ENCODE measurements around the gene RDH16. TPM values are rescaled to one million over a fixed set of nuclear protein-coding genes. Genes with fewer than 3 reads are reported as not detected.

Gene RDH16
- total and polyA plus RNA-seq, 3 experiments from 2014 or later: 0.13 to 0.31 (median 0.20) TPM

GRCh38 chr12:56994231-56994746 is 36.9 kb upstream of the RDH16 start:
- Mint-ChIP-seq H3K9me3 (no peaks in the 10 kb centered on the region), H3K4me1 (peaks cover 9 to 12% (median 12%) of the 10 kb centered on the region in 3 donors), H3K27ac (peak overlapping the region in 1 of 8 donors; percentile 61), H3K36me3 (peaks cover 0 to 37% (median 15%) of the 10 kb centered on the region in 3 donors), H3K27me3 (peaks cover 0 to 2% of the 10 kb centered on the region in 2 donors), H3K4me3 (no peak overlapping the region)
- POLR2A ChIA-PET: no interaction called here
- H3K9me3 ChIP-seq (ENCODE audit: low read length): no peaks in the 10 kb centered on the region
- no peak overlapping the region for H3K4me3 ChIP-seq (ENCODE audit: low read length)
- CTCF ChIA-PET: interaction anchor here (0.8 to 1.8 kb wide), 3 partner anchors 10 to 236 kb away, joined by 3 to 4 read pairs (median 4); no protein-coding TSS in a partner anchor
- H3K27ac ChIP-seq (ENCODE audit: low read depth, low read length): no peak overlapping the region
- no peaks in the 10 kb centered on the region for H3K27me3 ChIP-seq (ENCODE audit: insufficient read depth, low read length, poor library complexity, severe bottlenecking)
- peaks cover 4% of the 10 kb centered on the region for H3K4me1 ChIP-seq (ENCODE audit: insufficient read depth, low read length)
- H3K36me3 ChIP-seq (ENCODE audit: insufficient read depth, low read length): no peaks in the 10 kb centered on the region
- DNase-seq: no peak

DNA sequence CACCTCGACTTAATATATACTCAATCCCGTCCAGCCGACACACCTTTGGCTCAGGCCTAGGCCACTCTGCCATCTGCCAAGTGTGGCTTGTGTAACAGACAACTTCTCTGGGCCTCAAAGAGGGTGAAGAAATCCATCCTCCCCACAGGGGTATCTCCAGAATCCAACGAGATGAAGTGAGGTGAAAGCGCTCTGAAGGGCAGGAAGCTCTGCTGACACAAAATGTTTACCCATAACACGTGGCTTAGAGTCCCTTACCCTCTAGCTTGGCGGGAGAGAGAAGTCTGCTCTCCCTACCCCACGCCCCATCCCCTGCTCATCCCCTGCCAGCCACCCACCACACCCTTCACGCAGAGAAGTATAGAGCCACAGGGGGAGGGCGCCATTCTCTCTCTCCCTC is 35.9 kb upstream of the RDH16 start:
- H3K4me1 ChIP-seq (ENCODE audit: insufficient read depth, low read length): no peaks in the 10 kb centered on the region
- H3K27ac ChIP-seq (ENCODE audit: low read depth, low read length): no peak overlapping the region
- POLR2A ChIA-PET: no interaction called here
- no peaks in the 10 kb centered on the region for H3K36me3 ChIP-seq (ENCODE audit: insufficient read depth, low read length)
- H3K27ac Mint-ChIP-seq: no peak overlapping the region
- H3K36me3 Mint-ChIP-seq: peaks cover 0 to 29% (median 14%) of the 10 kb centered on the region in 3 donors
- H3K4me3 ChIP-seq (ENCODE audit: low read length): no peak overlapping the region
- CTCF ChIA-PET: interaction anchor here (1.4 kb wide), 1 partner anchor 12 kb away, joined by 4 read pairs; no protein-coding TSS in a partner anchor
- H3K27me3 Mint-ChIP-seq: peaks cover 0 to 2% of the 10 kb centered on the region in 2 donors
- peaks cover 2 to 3% (median 3%) of the 10 kb centered on the region in 3 donors for H3K4me1 Mint-ChIP-seq
- H3K9me3 ChIP-seq (ENCODE audit: low read length): no peaks in the 10 kb centered on the region
- no peak for DNase-seq
- no peaks in the 10 kb centered on the region for H3K27me3 ChIP-seq (ENCODE audit: insufficient read depth, low read length, poor library complexity, severe bottlenecking)
- H3K9me3 Mint-ChIP-seq: no peaks in the 10 kb centered on the region
- H3K4me3 Mint-ChIP-seq: no peak overlapping the region

GRCh38 chr12:56991319-56992246 is 34.2 kb upstream of the RDH16 start:
- no peak for DNase-seq
- Mint-ChIP-seq H3K4me1 (peaks cover 5 to 8% (median 6%) of the 10 kb centered on the region in 3 donors), H3K36me3 (peaks cover 0 to 13% (median 6%) of the 10 kb centered on the region in 3 donors), H3K27me3 (peaks cover 0 to 2% of the 10 kb centered on the region in 2 donors), H3K9me3 (no peaks in the 10 kb centered on the region), H3K4me3 (no peak overlapping the region), H3K27ac (peak overlapping the region in 3 of 8 donors; percentile 49 to 78 (median 61))
- CTCF ChIA-PET: interaction anchor here (0.9 to 1.8 kb wide), 4 partner anchors 10 to 233 kb away, joined by 3 to 4 read pairs (median 3); no protein-coding TSS in a partner anchor
- H3K27ac ChIP-seq (ENCODE audit: low read depth, low read length): peak overlapping the region; percentile 14
- H3K9me3 ChIP-seq (ENCODE audit: low read length): no peaks in the 10 kb centered on the region
- H3K4me1 ChIP-seq (ENCODE audit: insufficient read depth, low read length): peaks cover 9% of the 10 kb centered on the region
- H3K27me3 ChIP-seq (ENCODE audit: insufficient read depth, low read length, poor library complexity, severe bottlenecking): no peaks in the 10 kb centered on the region
- no peak overlapping the region for H3K4me3 ChIP-seq (ENCODE audit: low read length)
- POLR2A ChIA-PET: no interaction called here
- H3K36me3 ChIP-seq (ENCODE audit: insufficient read depth, low read length): no peaks in the 10 kb centered on the region

GRCh38 chr12:56990648-56991318 is 33.4 kb upstream of the RDH16 start:
- CTCF ChIA-PET: interaction anchor here (0.9 to 1.8 kb wide), 3 partner anchors 15 to 233 kb away, joined by 3 to 4 read pairs (median 3); no protein-coding TSS in a partner anchor
- Histone ChIP-seq H3K4me1 (ENCODE audit: insufficient read depth, low read length) (peaks cover 9% of the 10 kb centered on the region), H3K36me3 (ENCODE audit: insufficient read depth, low read length) (no peaks in the 10 kb centered on the region), H3K9me3 (ENCODE audit: low read length) (no peaks in the 10 kb centered on the region), H3K4me3 (ENCODE audit: low read length) (no peak overlapping the region), H3K27me3 (ENCODE audit: insufficient read depth, low read length, poor library complexity, severe bottlenecking) (no peaks in the 10 kb centered on the region), H3K27ac (ENCODE audit: low read depth, low read length) (peak overlapping the region; percentile 14)
- H3K27ac Mint-ChIP-seq: peak overlapping the region in 1 of 8 donors; percentile 78
- peaks cover 5 to 8% (median 6%) of the 10 kb centered on the region in 3 donors for H3K4me1 Mint-ChIP-seq
- H3K4me3 Mint-ChIP-seq: no peak overlapping the region
- no peaks in the 10 kb centered on the region for H3K9me3 Mint-ChIP-seq
- POLR2A ChIA-PET: no interaction called here
- H3K36me3 Mint-ChIP-seq: peaks cover 0 to 6% (median under 1%) of the 10 kb centered on the region in 3 donors
- peaks cover 0 to 3% of the 10 kb centered on the region in 2 donors for H3K27me3 Mint-ChIP-seq
- no peak for DNase-seq

DNA sequence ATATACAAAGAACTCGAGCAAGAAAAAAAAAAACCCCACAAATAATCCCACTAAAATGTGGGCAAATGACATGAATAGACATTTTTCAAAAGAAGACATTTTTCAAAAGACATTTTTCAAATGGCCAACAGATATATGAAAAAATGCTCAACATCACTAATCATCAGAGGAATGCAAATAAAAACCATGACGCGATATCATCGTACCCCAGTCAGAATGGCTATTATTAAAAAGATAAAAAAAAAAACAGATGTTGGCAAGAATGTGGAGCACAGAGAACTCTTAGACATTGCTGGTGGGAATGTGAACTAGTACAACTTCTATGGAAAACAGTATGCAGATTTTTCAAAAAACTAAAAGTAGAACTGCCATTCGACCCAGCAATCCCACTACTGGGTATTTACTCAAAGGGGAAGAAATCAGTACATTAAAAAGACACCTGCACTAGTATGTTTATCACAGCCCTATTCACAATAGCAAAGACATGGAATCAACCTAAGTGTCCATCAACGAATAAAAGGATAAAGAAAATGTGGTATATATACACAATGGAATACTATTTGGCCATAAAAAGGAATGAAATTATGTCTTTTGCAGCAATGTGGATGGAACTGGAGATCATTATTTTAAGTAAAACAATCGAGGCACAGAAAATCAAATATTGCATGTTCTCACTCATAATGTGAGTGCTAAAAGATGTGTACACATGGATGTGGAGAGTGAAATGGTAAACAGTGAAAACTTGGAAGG is 32.6 kb upstream of the RDH16 start:
- peaks cover 9% of the 10 kb centered on the region for H3K4me1 ChIP-seq (ENCODE audit: insufficient read depth, low read length)
- Mint-ChIP-seq H3K27ac (no peak overlapping the region), H3K9me3 (no peaks in the 10 kb centered on the region), H3K36me3 (peaks cover 0 to 2% (median 0%) of the 10 kb centered on the region in 3 donors), H3K27me3 (peaks cover 0 to 3% of the 10 kb centered on the region in 2 donors), H3K4me3 (no peak overlapping the region), H3K4me1 (peaks cover 5 to 8% (median 6%) of the 10 kb centered on the region in 3 donors)
- no peaks in the 10 kb centered on the region for H3K27me3 ChIP-seq (ENCODE audit: insufficient read depth, low read length, poor library complexity, severe bottlenecking)
- no peak overlapping the region for H3K4me3 ChIP-seq (ENCODE audit: low read length)
- no peaks in the 10 kb centered on the region for H3K9me3 ChIP-seq (ENCODE audit: low read length)
- H3K36me3 ChIP-seq (ENCODE audit: insufficient read depth, low read length): no peaks in the 10 kb centered on the region
- no peak overlapping the region for H3K27ac ChIP-seq (ENCODE audit: low read depth, low read length)
- CTCF ChIA-PET: interaction anchor here (1.8 to 3.8 kb wide), 2 partner anchors 13 to 15 kb away, joined by 4 to 23 read pairs; no protein-coding TSS in a partner anchor
- DNase-seq: no peak
- POLR2A ChIA-PET: no interaction called here

- Histone ChIP-seq H3K27ac (ENCODE audit: low read depth, low read length) (no peak overlapping the region), H3K4me1 (ENCODE audit: insufficient read depth, low read length) (peaks cover 9% of the 10 kb centered on the region), H3K36me3 (ENCODE audit: insufficient read depth, low read length) (no peaks in the 10 kb centered on the region), H3K27me3 (ENCODE audit: insufficient read depth, low read length, poor library complexity, severe bottlenecking) (no peaks in the 10 kb centered on the region), H3K4me3 (ENCODE audit: low read length) (no peak overlapping the region), H3K9me3 (ENCODE audit: low read length) (no peaks in the 10 kb centered on the region)
- H3K4me3 Mint-ChIP-seq: no peak overlapping the region
- DNase-seq: no peak
- peaks cover 0 to 2% (median 0%) of the 10 kb centered on the region in 3 donors for H3K36me3 Mint-ChIP-seq
- ChIA-PET CTCF (interaction anchor here (0.7 to 3.8 kb wide), 14 partner anchors 9 to 484 kb away, joined by 3 to 23 read pairs (median 4); no protein-coding TSS in a partner anchor), POLR2A (interaction anchor here (0.6 kb wide), 1 partner anchor 11 kb away, joined by 3 read pairs; no protein-coding TSS in a partner anchor)
- peaks cover 0 to 3% of the 10 kb centered on the region in 2 donors for H3K27me3 Mint-ChIP-seq
- H3K9me3 Mint-ChIP-seq: no peaks in the 10 kb centered on the region
- H3K4me1 Mint-ChIP-seq: peaks cover 5 to 8% (median 6%) of the 10 kb centered on the region in 3 donors
- peak overlapping the region in 1 of 8 donors; percentile 63 for H3K27ac Mint-ChIP-seq
These were observed 30.9 kb upstream of the RDH16 start for GRCh38 chr12:56988207-56988739.

GRCh38 chr12:56987551-56988053 is 30.2 kb upstream of the RDH16 start:
- no peaks in the 10 kb centered on the region for H3K36me3 Mint-ChIP-seq
- Histone ChIP-seq H3K27me3 (ENCODE audit: insufficient read depth, low read length, poor library complexity, severe bottlenecking) (no peaks in the 10 kb centered on the region), H3K4me1 (ENCODE audit: insufficient read depth, low read length) (peaks cover 9% of the 10 kb centered on the region), H3K36me3 (ENCODE audit: insufficient read depth, low read length) (no peaks in the 10 kb centered on the region), H3K27ac (ENCODE audit: low read depth, low read length) (peak overlapping the region; percentile 14), H3K9me3 (ENCODE audit: low read length) (no peaks in the 10 kb centered on the region), H3K4me3 (ENCODE audit: low read length) (no peak overlapping the region)
- peaks cover 5 to 8% (median 6%) of the 10 kb centered on the region in 3 donors for H3K4me1 Mint-ChIP-seq
- peak overlapping the region in 5 of 7 donors; percentile 23 to 79 (median 46) for H3K4me3 Mint-ChIP-seq
- peak overlapping the region in 2 of 8 donors; percentile 63 to 78 for H3K27ac Mint-ChIP-seq
- ChIA-PET POLR2A (interaction anchor here (0.6 kb wide), 1 partner anchor 12 kb away, joined by 3 read pairs; no protein-coding TSS in a partner anchor), CTCF (interaction anchor here (0.7 to 3.8 kb wide), 15 partner anchors 9 to 484 kb away, joined by 3 to 23 read pairs (median 4); no protein-coding TSS in a partner anchor)
- H3K27me3 Mint-ChIP-seq: peaks cover 0 to 3% of the 10 kb centered on the region in 2 donors
- DNase-seq: peak; percentile 59 to 78 (median 65)
- H3K9me3 Mint-ChIP-seq: no peaks in the 10 kb centered on the region
